Activated CD4-positive, alpha-beta T cell treated with anti-CD3 and anti-CD28 coated beads, Interleukin-2, amount 50 U/mL, for 4 hours (primary cell): ENCODE data around the gene DAZAP1.

ENCODE experiments used
- DNase-seq, 2 experiments: peaks; one replicate each; pipeline ENCODE4 v3.0.0-alpha.2; 2020

The DAZAP1 gene

DNA sequence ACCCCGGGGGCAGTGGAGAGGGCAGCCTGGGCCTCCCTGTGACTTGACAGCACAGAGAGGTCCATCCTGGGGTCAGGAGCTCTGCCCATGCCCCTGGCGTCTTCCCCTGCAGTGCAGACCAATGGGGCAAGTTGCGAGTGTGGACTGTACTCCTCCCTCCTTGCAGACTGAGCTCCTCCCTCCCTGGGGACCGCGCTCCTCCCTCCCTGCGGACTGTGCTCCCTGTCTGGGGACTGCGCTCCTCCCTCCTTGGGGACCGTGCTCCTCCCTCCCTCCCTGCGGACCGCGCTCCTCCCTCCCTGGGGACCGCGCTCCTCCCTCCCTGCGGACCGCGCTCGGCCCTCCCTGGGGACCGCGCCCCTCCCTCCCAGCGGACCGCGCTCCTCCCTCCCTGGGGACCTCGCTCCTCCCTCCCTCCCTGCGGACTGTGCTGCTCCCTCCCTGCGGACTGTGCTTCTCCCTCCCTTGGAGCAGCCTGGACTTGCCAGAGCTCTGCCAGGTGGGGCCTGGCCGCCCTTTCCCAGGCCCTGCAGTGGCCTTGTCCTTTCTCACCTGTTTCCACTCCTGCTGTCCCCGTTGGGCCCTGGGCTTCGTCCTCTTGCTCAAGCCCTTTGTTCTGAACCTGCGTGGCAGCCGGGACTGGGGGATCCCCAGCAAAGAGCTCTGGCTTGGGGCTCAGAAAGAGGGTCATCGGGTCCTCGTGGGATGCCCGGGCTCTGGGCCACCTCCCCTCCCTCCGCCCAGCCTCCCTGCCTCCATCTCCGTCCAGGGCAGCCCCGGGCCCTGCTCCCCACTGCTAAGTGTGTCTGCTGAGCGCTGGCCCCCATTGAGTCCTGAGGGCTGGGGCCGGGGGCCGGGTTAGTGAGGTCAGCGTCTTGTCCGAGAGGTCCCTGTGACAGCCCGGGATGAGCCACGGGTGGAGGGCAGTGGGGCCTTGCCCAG, 12.9 kb upstream of the DAZAP1 start:
- DNase-seq: no peak

DNA sequence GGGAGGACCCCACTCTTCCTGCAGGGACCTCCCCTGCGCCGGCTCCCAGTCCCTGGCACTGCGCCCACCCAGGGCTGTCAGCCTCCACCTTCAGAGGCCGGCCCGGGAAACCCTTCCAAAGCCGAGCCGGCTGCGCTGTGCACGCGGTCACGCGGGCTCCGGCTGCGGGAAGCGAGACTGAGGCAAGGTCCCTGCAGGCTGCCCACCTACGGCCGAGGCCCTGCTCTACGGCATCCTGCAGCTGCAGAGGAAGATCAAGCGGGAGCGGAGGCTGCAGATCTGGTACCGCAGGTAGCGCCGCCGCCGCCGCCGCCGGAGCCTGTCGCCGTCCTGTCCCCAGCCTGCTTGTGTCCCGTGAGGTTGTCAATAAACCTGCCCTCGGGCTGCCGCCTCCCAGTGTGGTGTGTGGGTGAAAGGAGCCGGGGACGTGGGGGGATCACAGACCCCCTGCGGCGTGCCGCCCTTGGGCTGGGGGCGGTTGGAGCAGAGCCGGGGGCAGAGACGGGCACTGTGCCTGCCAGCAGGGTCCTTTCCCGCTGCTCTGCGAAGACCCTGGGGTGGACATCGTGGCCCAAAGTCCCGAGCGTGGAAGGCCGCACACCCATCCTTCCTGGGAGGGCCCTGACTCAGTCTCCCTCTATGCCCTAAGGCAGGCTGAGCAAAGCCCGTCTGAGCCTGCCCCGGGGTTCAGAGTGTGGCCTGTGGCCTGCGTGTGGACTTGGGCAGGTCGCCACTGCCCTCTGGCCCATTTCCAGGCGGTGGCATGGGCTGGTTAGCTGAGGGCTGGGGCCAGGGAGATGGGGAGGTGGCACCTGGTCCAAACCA, 12.0 kb upstream of the DAZAP1 start:
- DNase-seq: no peak

DNA sequence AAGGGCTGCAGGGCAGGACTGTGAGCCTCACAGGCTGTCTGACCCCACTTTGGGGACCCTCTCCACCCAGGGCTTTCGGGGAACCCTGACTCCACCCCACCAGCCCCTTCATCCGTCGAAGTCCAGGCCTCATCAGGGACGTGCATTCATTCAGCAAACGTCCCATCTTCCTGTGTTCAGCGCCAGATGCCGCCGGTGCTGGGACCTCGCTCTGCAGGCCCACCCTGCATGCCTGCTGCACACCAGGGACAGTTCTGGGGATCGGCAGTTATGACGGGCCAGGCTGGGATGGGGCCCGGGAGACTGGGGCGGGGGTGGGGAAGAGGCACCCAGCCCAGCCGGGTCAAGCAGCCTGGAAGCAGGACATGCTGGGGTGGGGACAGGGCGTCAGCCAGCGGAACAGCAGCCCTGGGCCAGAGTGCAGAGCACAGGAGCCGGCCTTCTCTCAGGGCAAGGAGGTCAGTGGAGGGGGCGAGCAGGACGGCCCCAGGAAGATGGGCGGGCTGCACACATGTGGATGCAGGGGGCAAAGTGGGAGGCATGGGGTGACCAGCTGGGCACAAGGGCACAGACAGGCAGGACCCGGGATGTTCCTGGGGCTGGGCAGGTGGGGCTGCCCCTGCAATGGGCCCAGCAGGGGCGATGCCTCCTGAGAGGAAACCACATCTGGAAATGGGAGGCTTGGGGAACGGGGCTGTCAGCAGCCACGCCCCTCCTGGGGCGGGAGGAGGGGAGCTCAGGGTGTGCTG, 11.2 kb upstream of the DAZAP1 start:
- no peak for DNase-seq

DNA sequence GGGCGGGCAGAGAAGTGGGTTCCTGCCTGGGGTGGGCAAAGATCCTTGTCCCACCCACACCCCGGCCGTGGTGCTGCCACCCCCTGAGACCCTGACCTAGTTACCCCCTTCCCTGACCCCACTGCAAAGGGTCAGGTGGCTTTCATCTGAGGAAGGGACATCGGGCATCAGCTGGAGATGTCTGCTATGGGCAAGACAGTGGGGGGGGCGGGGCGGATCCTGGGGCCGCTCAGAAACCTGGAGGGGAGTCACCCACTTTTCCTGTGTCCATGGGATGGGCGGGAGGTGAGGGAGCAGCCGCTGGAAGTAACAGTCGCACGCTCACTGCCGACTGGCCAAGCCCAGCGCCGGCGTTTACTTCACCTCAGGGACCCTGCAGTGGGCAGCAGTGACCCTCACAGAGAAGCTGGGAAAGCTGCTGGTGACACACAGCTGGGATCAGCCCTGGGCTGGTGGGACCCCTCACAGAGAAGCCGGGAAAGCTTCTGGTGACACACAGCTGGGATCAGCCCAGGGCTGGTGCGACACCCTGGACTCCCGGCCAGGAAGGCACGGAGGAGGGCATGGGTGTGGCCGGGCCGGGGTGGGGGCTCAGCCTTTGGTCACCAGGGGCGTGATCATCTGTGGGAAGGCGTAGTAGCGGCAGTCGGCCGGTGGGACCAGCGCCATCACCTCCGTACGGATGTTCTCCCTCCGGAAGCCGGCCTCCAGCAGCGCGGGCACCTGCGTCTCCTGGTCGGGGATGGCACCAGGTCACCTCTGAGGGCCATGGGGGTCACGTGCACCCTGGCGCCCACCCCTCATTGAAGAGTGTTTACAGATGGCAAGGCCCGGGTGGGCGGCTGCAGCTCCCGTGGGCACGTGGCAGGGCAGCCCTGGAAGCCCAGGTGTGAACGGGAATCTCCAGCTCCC, 10.4 kb upstream of the DAZAP1 start:
- no peak for DNase-seq

DNA sequence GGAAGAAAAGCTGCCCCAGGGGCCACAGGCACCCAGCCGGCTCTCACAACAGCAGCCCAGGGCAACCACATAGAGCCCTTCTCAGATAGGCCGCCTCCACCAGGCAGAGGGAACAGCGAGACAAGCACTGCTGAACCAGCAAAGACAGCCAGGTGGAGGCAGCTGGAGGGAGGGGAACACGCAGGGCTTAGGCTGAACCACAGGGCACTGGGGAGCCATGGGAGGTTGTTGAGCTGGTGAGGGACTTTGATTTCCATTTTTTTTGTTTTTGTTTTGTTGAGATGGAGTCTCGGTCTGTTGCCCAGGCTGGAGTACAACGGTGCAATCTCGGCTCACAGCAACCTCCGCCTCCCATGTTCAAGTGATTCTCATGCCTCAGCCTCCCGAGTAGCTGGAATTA, 9.5 kb upstream of the DAZAP1 start:
- no peak for DNase-seq

DNA sequence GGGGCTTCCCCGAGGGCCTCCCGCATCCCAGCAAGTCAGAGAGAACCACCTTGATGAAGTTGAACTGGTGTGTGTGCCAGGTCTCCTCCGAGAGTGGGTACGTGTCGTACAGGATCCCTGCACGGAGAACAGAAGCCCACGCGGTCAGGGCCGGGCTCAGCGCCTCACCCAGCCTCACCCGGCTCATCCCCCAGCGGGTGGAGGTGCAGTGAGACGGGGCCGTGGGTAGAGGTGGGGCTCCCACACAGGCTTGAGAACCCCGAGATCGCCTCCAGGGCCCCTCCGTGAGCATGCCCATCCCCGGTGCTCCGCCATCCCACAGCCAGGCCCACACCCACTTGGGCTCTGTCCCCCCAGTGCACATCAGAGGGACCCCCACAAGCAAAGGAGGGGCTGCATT, 8.3 kb upstream of the DAZAP1 start:
- DNase-seq: no peak

DNA sequence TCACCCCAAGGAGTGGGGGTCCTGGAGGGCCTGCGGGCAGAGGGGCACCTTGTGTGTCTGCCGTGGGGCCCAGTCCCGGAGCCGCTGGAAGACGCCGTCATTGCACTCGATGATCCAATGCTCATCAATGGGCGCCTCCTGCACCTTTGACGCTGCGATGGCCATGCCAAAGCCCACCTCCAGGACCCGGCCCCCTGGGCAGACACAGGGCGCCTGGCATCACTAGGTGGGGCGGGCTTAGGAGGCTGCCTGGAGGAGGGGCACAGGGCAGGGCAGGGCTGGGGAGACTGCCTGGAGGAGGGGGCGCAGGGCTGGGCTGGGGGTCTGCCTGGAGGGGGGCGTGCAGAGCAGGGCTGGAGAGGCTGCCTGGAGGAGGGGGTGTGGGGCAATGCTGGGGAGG, 7.6 kb upstream of the DAZAP1 start:
- no peak for DNase-seq

DNA sequence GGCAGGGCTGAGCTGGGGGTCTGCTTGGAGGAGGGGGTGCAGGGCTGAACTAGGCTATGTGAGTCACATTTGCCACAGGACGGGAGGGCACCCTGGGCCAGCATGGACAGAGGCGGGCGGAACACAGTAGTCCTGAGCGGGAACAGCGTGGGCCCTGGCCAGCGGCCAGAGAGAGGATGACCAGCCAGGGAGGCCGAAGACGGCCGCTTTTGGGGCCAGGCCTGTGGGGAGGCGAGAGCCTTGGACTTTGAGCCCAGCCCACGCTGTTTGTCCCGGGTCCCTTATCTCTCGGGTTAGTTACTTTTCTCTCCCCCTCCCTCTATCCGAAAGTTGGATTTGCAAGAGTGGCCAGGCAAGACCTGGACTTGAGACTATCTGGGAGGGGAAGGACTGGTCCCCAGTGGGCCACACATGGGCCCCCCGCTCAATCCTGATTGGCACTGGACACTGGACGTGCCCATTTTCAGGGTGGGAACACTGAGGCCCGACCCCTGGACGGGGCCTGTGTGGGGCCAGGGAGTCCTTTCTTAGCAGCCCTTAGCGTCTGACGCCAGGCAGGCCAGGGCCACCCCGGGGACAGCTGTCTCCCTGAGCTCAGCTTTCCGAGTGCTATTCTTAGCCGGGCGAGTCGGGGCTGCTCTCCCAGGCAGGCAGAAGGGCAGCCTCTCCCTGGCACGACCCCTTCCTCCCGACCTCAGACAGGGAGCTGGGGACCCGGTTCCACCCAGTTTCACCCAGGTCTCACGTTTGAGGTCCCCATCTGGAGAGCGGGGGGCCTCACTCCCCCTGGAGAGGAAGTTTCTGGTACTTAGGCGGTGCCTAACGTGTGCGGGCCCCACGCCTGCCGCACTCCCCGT, 6.9 kb upstream of the DAZAP1 start:
- no peak for DNase-seq

DNA sequence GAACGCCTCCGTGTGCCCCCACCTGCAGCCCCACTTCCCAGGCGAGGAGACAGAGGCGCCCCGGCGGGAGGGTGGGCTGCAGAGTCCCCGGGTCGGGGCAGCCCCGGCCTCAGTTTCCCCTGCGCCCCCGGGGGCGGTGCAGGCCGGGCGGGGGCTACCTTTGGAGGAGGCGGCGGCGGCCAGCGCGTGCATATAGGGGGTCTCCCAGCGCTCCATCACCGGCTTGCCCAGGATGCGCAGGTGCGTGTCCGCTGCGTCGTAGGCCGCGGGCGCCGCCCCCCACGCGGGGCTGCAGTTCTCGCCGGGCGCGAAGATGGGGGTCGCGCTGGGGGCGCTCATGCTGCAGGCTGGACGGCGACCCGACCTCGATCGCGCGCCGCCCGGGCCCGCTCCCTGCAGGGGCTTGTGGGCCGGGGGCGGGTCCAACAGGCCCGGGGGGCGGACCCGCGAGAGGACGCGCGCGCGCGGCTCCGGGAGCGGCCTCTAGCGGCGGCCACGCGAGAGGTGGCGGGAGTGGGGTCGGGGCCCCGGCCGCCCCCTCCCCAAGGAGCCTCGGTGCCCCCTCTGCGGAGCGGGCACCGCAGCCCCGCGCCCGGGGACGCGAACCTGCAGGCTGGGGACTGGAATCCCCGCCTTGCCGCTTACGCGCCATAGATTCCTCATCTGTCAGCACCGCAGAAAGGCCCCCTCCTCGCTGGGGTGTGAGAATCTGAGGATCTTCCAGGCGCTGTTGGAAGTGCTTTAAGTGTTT, 6.1 kb upstream of the DAZAP1 start, which contains the start of gene GAMT:
Gene GAMT, minus strand, starts transcription at position 405 of the 751 bp plus-strand sequence. Its CDS starts 66 bp downstream, at position 339.
- peak; percentile 40 to 42 for DNase-seq

DNA sequence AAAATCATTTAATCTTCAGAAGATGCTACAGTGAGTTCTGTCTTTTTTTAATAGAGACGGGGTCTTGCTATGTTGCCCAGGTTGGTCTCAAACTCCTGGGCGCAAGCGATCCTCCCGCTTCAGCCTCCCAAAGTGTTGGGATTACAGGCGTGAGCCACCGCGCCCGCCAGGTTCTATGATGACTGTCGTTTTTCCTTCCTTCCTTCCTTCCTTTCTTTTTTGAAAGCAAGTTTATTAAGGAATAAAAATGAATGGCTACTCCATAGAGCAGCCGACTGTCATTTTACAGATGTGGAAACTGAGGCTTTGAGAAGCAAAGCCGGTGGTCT, 5.5 kb upstream of the DAZAP1 start:
- DNase-seq: no peak

DNA sequence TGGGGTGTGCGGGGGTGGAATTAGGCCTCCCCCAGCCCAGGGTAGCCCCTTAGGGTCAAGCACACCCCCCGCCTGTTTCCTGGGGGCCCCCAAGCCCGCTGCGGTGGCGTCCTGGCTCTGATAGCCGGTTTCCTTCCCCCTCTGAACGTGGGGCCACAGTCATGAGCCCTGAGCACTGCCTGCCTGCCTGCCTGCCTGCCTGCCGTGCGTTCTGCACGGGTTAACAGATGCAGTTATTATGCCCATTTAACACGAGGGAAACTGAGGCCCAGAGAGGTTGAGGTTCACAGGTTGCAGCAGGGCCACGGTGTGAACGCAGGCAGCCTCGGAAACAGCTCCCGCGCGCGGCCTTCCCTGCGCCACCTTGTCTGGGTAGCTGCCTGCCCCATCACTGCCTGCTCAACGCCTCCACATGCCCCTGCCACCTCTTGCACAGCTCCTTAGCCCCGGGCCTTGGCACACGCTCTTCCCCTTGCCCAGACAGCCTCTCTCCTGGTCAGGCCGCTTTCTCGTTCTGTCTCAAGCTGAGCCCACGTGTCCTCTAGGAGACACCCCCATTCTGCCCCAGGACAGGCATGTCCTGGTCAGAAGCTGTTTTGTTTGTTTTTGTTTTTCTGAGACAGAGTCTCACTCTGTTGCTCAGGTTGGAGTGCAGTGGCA, 4.8 kb upstream of the DAZAP1 start:
- no peak for DNase-seq

DNA sequence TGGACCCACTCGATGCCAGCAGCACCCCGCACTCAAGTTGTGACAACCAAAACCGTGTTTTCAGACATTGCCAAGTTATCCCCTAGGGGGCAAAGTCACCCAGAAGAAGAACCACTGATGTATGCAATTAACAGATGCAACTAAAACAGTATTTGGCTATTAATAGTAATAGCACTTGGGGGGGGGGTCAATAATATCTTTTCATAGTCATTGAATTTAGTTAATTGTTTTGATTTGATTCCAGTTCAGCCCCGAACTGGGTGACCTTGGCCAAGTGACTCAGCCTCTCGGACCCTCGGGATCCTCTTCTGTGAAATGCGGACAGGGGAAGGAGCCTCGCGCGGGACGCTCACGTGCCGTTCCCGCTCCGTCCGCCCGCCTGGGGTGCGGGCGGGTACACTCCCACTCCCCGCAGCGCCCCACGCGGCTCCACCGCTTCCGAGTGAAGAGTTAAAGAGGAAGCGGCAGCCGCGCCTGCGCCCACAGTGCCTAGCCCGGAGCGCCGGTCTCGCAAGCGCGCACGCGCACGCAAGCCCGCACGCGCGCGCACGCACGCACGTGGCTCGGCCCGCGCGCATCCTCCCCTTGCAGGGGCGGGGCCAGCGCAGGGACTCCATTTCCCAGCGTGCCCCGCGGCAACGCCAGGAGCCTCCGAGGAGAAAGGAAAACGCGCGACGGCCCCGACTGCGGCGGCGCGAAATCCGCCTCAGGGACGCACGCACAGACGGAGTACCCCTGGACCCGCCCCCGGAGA, 435 bp upstream of the DAZAP1 start:
- DNase-seq: peak; percentile 98 to 99

DNA sequence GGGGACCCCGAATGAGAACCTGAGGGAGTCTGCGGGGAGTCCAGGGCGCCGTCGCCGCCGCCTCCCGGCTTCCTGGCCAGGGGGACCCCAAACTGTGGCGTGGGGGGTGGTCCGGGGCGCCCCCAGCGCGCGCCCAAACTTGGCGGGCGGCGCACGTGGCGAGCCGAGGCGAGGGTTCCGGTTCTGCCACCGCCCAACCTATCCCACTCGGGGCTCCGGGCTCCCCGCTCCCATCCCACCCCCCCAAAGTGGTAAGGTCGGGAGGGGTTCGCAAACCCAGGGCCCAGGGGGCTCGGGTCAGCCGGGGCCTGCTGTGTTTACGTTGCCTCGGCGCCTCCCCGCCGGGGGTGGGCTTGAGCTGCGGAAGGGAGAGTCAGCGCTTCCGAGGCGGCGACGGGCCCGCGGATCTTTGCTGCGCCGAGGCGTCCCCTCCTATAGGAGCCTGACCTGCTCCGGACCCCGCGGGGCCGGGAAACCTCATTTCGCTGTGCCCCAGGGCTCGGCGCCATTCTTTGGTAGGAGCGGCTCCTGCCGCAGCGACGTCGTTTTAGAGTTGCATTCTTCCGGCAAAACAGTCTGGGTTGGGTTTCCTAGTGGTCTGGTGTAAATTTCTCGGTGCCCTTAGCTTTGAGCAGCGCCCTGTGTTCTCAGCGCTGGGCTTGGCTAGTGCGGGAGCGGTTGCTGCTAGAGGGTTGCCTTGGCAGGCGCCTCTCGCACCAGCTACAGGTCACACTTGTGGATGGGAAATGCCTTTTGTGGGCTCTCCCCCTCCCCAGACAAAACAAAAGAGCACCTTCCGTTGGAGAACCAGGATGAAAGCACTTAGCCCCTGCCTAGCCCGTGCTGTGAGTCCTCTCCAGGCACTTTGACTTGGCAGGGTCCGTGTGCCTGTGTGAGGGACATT, 1.2 kb downstream of the DAZAP1 start:
- DNase-seq: peak; percentile 39 to 41

DNA sequence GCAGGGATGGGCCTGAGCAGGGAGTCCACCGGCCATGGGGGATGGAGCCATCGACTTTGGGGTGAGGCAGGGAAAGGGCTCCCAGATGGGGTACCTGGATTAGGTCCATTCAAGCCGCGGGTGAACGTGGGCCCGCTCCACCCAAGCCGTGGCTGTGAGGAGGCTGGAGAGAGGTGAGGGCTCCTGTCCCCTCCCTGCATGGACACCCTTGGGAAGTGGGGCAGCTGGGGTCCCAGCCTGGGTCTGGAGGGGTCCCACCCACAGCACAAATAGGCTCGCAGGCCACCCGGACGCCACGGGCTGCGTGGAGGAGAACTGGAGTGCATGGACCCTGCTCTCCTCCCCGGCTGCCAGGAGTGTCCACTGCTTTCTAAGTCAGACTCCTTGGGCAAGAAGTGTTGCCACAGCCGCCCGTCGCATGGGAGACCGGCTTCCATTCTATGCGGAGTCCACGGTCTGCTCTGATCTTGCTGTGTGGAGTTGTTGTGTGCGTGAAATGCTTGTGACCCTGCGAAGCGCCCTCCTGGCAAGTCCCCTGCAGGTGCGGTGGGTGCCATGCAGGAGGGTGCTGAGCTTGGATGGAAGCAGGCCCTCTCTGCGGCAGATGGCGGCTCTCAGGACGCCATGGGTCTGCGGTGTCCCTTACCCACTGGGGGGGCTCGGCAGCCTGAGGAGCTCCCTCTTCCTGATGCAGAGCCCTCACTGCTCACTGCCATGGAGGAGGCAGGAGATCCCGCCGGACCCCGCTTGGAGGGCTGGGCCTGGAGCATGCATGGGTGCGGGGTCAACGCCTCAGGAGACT, 2.0 kb downstream of the DAZAP1 start:
- DNase-seq: no peak

DNA sequence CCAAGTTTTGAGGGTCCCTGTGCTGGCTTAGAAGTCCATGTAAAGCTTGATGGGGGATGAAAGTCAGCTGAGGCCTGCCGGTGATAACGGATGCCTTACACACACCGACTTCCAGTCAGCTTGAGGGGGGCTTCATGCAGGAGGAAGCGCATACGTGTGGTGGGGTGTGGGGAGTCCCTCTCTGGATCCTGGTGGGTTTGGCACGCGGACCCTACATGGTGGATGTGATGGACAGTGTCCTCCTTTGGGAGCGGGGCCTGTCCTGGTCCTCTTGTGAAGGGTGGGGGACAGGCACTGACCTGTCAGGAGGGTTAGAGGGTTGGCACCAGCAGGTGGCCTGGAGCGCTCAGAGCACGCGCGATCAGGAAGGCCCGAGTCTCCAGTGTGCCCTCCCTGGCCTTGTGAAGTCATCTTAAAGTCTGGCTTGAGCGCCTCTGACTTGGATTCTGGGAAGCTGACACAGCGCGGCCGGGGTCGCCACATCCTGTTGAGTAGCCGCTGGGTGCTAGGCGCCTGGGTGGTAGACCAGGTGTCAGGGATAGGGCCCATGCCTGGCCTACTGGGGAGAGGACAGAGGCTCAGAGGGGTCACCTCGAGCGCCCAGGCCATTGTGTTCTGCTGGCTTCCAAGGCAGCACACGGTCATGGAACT, 2.9 kb downstream of the DAZAP1 start:
- DNase-seq: no peak

DNA sequence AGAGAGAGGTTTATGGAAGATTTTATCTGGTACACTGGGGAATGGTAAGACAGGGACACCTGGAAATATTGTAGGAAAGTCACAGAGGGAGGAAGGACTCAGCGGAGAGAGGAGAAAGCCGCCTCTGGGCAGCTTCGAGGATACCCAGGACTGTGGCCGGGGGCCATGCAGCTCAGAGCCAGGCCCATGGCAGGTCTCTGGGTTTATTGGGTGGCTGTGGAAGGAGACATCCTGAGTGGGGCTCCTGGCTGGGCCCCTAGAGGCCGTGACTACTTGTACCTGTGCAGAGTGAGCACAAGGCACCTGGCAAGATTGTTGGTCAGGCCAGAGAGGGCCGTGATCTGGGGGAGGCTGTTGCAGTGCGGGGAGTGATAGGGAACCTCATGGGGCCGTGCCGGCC, 3.4 kb downstream of the DAZAP1 start:
- DNase-seq: no peak
